ENCODE measurements around the gene PRDM16.

The PRDM16 gene

DNA sequence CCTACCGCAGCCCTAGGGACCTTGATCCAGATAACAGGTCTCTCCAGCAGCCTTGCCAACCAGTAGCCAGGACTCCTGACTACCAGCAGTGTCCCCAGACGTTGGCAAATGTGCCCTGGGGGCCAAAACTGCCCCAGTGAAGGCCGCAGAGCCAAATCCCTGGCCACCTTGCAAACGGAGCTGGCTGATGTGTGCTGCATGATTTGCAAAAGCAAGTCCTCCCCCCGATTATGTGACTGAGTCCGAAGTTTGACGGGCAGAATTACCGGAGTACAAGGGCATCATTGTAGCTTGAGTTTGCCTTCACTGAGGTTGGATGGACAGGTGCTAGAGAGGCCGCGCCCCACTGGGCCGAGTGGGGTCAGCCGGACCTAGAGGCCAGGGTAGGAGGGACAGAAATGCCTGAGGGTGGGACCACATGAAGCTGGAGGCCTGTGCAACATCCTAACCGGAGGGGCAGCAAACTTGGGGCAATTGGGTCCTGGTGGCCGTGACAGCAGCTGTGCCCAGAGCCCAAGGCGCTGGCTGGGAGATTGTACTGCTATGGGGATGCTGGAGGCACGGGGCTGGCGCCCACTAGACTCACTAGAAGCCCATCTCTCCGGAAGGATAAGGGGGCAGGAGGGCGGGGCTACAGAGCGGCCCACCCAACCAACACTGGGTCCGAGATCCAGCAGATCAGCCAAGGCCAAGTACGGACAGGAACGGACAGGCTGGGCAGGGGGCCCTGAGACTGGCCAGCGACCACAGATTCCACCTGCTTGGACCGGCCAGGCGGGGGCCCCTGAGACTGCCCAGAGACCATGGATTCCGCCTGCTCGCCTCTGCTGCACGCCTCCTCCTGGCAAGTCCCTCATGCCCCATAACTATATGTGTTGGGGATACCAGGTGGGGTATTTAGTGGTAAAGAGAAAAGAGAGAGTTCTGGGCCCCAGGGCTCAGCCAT is 388.2 kb downstream of the PRDM16 start:
- TF ChIP-seq, protein P1, sequence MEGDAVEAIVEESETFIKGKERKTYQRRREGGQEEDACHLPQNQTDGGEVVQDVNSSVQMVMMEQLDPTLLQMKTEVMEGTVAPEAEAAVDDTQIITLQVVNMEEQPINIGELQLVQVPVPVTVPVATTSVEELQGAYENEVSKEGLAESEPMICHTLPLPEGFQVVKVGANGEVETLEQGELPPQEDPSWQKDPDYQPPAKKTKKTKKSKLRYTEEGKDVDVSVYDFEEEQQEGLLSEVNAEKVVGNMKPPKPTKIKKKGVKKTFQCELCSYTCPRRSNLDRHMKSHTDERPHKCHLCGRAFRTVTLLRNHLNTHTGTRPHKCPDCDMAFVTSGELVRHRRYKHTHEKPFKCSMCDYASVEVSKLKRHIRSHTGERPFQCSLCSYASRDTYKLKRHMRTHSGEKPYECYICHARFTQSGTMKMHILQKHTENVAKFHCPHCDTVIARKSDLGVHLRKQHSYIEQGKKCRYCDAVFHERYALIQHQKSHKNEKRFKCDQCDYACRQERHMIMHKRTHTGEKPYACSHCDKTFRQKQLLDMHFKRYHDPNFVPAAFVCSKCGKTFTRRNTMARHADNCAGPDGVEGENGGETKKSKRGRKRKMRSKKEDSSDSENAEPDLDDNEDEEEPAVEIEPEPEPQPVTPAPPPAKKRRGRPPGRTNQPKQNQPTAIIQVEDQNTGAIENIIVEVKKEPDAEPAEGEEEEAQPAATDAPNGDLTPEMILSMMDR (IDR thresholded peaks at IDR 0.05; ENCODE audit: insufficient read depth, low read length, poor library complexity, severe bottlenecking): no peak

DNA sequence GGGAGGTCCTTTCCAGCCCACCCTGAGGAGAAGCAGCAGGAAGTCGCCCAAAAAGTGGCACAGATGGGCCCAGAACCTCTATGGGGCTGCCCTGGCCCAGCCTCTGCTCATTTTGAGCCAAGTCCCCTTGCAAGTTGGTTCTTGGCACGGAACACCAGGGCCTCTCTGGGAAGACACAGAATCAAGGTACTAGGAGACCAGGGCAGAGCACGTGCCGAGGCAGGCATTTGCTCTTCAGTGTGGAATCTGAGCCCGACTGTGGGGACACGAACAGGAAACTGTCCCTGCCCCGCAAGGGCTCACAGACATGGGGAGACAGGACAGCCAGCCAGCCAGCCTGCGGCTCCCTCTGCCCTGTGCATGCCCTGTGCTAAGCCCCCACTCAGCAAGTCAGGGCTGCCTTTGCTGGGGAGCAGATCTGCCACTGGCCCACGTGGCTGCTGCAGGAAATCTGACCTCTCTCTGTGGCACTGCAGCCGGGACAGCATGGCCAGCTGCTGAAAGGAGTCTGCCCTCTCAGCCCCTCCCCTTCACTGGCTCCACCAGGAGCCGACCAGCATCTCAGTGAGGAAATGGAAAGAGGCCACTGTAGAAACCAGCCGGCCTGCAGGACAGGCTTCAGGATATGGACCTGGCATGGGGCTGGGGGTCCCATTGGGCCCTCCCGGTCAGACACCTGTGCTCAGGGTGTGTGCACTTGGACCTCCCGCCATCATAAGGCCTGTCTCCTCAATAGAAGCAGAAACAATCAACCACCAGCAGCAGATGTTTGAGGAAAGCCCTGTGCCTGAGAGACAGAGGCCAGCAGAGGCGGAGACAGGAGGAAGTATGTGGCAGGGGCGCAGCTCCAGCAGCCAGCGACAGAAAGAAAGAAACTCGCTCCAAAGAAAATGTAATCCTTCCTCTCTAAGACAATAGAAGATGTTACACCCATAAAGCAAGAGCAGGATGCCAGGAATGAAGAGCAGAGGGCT is 389.2 kb downstream of the PRDM16 start:
- Histone ChIP-seq H3K27me3 (replicated peaks; ENCODE audit: control insufficient read depth, insufficient read depth, low read length) (peaks cover 3% of the 10 kb centered on the region; the same call in 1 of the 2 replicates), H3K4me3 (replicated peaks; ENCODE audit: low read depth, low read length) (no peak overlapping the region), H3K36me3 (ENCODE audit: control insufficient read depth, insufficient read depth, low read length) (no peaks in the 10 kb centered on the region)
- no peak for DNase-seq (ENCODE audit: extremely low read depth, insufficient read length)
- TF ChIP-seq, protein P1 (IDR thresholded peaks at IDR 0.05; ENCODE audit: insufficient read depth, low read length, poor library complexity, severe bottlenecking): no peak

More for the DNA sequence above, 388.2 kb downstream of the PRDM16 start:
- H3K27me3 ChIP-seq (replicated peaks; ENCODE audit: control insufficient read depth, insufficient read depth, low read length): peaks cover 3% of the 10 kb centered on the region; the same call in 1 of the 2 replicates
- H3K36me3 ChIP-seq (ENCODE audit: control insufficient read depth, insufficient read depth, low read length): no peaks in the 10 kb centered on the region
- no peak for DNase-seq (ENCODE audit: extremely low read depth, insufficient read length)
- no peak overlapping the region for H3K4me3 ChIP-seq (replicated peaks; ENCODE audit: low read depth, low read length)

DNA sequence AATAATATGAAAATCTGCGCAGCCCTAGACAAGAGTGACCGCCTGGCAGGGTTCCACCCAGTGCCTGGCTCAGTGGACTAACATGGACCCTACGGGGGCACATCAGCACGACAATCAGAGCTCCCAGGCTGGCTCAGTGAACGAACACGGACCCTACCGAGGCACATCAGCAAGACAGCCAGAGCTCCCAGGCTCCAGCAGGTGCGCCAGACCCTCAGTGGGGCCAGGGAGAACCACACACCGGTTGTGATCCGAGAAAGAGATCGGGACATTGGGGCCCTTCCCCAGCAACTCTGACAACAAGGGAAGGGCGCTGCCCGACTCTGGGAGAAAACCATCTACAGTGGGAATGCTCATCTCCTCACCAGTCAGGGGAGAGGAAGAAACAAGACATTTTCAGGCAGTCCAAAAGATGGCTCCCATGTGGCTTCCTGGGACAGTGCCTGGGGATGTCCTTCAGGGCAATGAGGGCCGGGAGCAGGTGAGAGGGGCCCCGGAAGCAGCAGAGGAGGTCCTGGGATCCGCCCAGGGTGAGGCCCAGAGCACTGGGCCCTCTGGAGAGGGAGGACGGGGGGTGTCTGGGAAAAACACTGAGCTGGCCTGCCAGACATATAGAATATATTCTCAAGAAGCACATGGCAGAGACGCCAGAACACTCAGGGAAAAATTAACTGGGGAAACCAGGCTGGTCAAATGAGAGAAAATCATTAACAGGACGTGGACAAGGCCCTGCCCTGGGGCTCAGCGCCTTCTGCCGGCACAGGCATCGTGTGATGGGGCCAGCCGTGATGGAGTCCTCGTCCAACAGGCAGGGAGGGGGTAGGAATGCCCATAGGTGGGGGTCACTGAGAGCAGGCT is 390.3 kb downstream of the PRDM16 start:
- Histone ChIP-seq H3K4me3 (replicated peaks; ENCODE audit: low read depth, low read length) (no peak overlapping the region), H3K36me3 (ENCODE audit: control insufficient read depth, insufficient read depth, low read length) (no peaks in the 10 kb centered on the region), H3K27me3 (replicated peaks; ENCODE audit: control insufficient read depth, insufficient read depth, low read length) (no peaks in the 10 kb centered on the region; the same call in 1 of the 2 replicates)
- TF ChIP-seq, protein P1 (IDR thresholded peaks at IDR 0.05; ENCODE audit: insufficient read depth, low read length, poor library complexity, severe bottlenecking): no peak
- no peak for DNase-seq (ENCODE audit: extremely low read depth, insufficient read length)

DNA sequence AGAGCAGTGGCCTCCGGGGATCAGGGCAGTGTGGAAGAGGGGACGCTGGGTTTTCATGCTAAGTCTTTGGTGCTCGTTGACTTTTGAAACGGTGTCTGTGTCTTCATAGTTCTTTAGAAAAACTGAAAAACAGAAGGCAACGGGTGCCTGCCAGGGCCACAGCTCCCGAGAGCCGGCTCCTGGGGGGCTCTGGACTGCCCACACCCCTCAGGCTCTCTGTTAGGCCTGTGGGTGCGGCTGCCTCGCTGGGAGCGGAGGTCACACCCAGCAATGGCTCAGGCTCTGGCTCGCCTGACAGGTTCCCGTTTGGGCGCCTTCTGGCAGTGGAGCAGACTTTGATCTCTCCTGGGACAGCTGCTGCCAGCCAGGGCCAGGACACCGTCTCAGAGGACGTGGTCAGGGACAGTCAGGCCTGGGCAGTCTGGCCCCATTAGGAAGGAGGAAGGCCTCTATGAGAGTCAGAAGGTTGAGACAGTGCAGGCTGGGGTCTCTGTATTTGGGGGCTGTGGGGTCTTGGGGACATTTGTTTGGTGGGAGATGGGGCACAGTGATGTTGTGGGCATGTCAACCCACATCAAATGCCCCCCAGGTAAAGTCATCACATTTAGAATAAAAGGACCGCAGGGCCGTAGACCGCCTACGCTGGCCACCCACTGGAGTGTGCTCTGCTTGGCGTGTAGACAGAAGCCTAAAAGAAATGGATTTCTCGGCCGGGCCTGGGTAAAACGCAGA is 391.1 kb downstream of the PRDM16 start:
- Histone ChIP-seq H3K27me3 (replicated peaks; ENCODE audit: control insufficient read depth, insufficient read depth, low read length) (no peaks in the 10 kb centered on the region; the same call in 1 of the 2 replicates), H3K4me3 (replicated peaks; ENCODE audit: low read depth, low read length) (no peak overlapping the region)

More for the DNA sequence above, 391.1 kb downstream of the PRDM16 start:
- DNase-seq (ENCODE audit: extremely low read depth, insufficient read length): no peak
- TF ChIP-seq, protein P1 (IDR thresholded peaks at IDR 0.05; ENCODE audit: insufficient read depth, low read length, poor library complexity, severe bottlenecking): no peak
- no peaks in the 10 kb centered on the region for H3K36me3 ChIP-seq (ENCODE audit: control insufficient read depth, insufficient read depth, low read length)

Measured in GM06990 (cell line).